GM11168 (cell line): ENCODE data around the gene RPL37A.

Experiments
- in situ Hi-C: fragments of 300-500 bp; cut with MboI; formaldehyde crosslinking; loops from one replicate; pipeline ENCODE4 v1.12.0; 2022; ENCODE audit warnings: low sequenced_read_pairs; ENCODE audit not compliant: unreplicated experiment

Gene RPL37A

GRCh38 chr2:216486271-216486670 lies 12.4 kb upstream of the RPL37A start:
- in situ Hi-C loops = no loop called here

GRCh38 chr2:216486708-216487107 lies 11.9 kb upstream of the RPL37A start:
- in situ Hi-C loops = no loop called here

GRCh38 chr2:216490061-216490460 lies 8.6 kb upstream of the RPL37A start:
- in situ Hi-C loops = no loop called here

GRCh38 chr2:216491793-216492596 lies 6.6 kb upstream of the RPL37A start:
- in situ Hi-C loops = no loop called here

GRCh38 chr2:216492597-216493333 lies 5.9 kb upstream of the RPL37A start:
- in situ Hi-C loops = no loop called here

GRCh38 chr2:216493334-216493685 lies 5.3 kb upstream of the RPL37A start:
- in situ Hi-C loops = no loop called here

- in situ Hi-C loops = no loop called here
These were observed 3.0 kb upstream of the RPL37A start for GRCh38 chr2:216495656-216496055.

GRCh38 chr2:216497382-216498069 lies 1.1 kb upstream of the RPL37A start:
- in situ Hi-C loops = no loop called here

- in situ Hi-C loops = no loop called here
These were observed 620 bp upstream of the RPL37A start for GRCh38 chr2:216498070-216498378.

GRCh38 chr2:216499641-216500218 lies 1.1 kb downstream of the RPL37A start:
- in situ Hi-C loops = no loop called here

- in situ Hi-C loops = no loop called here
These were observed 1.9 kb downstream of the RPL37A start for GRCh38 chr2:216500572-216500971.

GRCh38 chr2:216501854-216502253 lies 3.2 kb downstream of the RPL37A start:
- in situ Hi-C loops = no loop called here

GRCh38 chr2:216502381-216503158 lies 3.9 kb downstream of the RPL37A start:
- in situ Hi-C loops = no loop called here

GRCh38 chr2:216503159-216503629 lies 4.5 kb downstream of the RPL37A start:
- in situ Hi-C loops = no loop called here

GRCh38 chr2:216503697-216504375 lies 5.2 kb downstream of the RPL37A start:
- in situ Hi-C loops = no loop called here

- in situ Hi-C loops = no loop called here
These were observed 5.7 kb downstream of the RPL37A start for GRCh38 chr2:216504376-216504762.

- in situ Hi-C loops = loop anchor here (5.0 kb wide), 1 partner anchor 157 kb away; no protein-coding TSS in a partner anchor
These were observed 6.8 kb downstream of the RPL37A start for GRCh38 chr2:216505133-216506106.
